IMR-90 (cell line): ENCODE data around the gene TBC1D10A.

Experiments used
- BHLHE40 ChIP-seq: fragments of 150-350 bp; IDR thresholded peaks from 2 replicates; pipeline ENCODE4 v1.6.1; 2016; ENCODE audit warnings: mild to moderate bottlenecking, low read depth, low read length
- CEBPB ChIP-seq: IDR thresholded peaks from 2 replicates; pipeline ENCODE4 v1.6.1; 2012; ENCODE audit warnings: low read depth, low read length, improper control_type of control experiment
- CHD1 ChIP-seq: IDR thresholded peaks from 2 replicates; pipeline ENCODE4 v1.6.1; 2012; ENCODE audit warnings: low read depth, low read length, improper control_type of control experiment
- CTCF ChIP-seq: conservative IDR thresholded peaks from 2 replicates; pipeline ENCODE4 v1.5.1; 2012; ENCODE audit warnings: mild to moderate bottlenecking, low read depth, low read length, improper control_type of control experiment
- MAFK ChIP-seq: IDR thresholded peaks from 2 replicates; pipeline ENCODE4 v1.6.1; 2012; ENCODE audit warnings: low read depth, low read length, improper control_type of control experiment
- POLR2A ChIP-seq: IDR thresholded peaks from 2 replicates; pipeline ENCODE4 v1.6.1; 2012; ENCODE audit warnings: mild to moderate bottlenecking, low read depth, low read length
- RAD21 ChIP-seq: IDR thresholded peaks from 2 replicates; pipeline ENCODE4 v1.6.1; 2012; ENCODE audit warnings: low read length, improper control_type of control experiment
- RCOR1 ChIP-seq: IDR thresholded peaks from 2 replicates; pipeline ENCODE4 v1.6.1; 2012; ENCODE audit warnings: mild to moderate bottlenecking, low read length, improper control_type of control experiment; ENCODE audit not compliant: insufficient replicate concordance
- RFX5 ChIP-seq: IDR thresholded peaks from 2 replicates; pipeline ENCODE4 v1.8.0; 2012; ENCODE audit warnings: low read depth, mild to moderate bottlenecking, low read length, moderate library complexity
- SMC3 ChIP-seq: fragments of 150-350 bp; IDR thresholded peaks from 2 replicates; pipeline ENCODE4 v1.6.1; 2016; ENCODE audit warnings: low read depth, mild to moderate bottlenecking, antibody characterized with exemption, low read length, moderate library complexity

GRCh38 chr22:30294830-30295229 lies 31.9 kb downstream of the TBC1D10A start:
- no peak for TF ChIP-seq POLR2A
- TF ChIP-seq RAD21 = no peak
- no peak for TF ChIP-seq CTCF
- no peak for TF ChIP-seq RCOR1
- no peak for TF ChIP-seq RFX5
- TF ChIP-seq MAFK = no peak
- TF ChIP-seq CEBPB = no peak
- no peak for TF ChIP-seq CHD1
- no peak for TF ChIP-seq BHLHE40
- TF ChIP-seq SMC3 = no peak
